NCI-H345 (cell line): Measurements from ENCODE around the gene AGPAT3.

Experiments
- DNase-seq: peaks from one replicate; lab custom pipeline; 2025; lab: John Stamatoyannopoulos, UW

AGPAT3 gene

GRCh38 chr21:43864313-43864961 is 586 bp upstream of the AGPAT3 start:
- peak; percentile 66 for DNase-seq

- DNase-seq: peak; percentile 8
These were observed 677 bp downstream of the AGPAT3 start for GRCh38 chr21:43865540-43866259.

- no peak for DNase-seq
These were observed 1.2 kb downstream of the AGPAT3 start for GRCh38 chr21:43866260-43866629.

- DNase-seq: no peak
These were observed 1.8 kb downstream of the AGPAT3 start for GRCh38 chr21:43866659-43867331.

DNA sequence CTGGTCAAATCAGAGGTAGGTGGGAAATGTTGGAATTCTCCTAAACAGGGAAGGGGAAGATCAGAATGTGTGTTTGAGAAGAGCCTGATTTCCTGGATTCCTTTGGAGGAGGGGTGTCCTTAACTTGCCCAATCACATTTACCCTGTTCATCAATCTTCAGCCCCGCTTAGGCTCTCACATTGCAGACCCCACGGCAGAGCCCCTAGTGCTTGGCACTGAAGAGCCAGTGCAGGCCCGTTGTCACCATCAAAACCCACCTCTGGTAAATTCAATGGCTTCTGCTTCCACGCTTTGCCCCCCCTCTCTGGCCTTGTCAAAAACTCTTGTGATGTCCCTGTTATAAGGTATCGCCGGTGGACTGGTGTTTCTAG is 2.3 kb downstream of the AGPAT3 start:
- DNase-seq: no peak

DNA sequence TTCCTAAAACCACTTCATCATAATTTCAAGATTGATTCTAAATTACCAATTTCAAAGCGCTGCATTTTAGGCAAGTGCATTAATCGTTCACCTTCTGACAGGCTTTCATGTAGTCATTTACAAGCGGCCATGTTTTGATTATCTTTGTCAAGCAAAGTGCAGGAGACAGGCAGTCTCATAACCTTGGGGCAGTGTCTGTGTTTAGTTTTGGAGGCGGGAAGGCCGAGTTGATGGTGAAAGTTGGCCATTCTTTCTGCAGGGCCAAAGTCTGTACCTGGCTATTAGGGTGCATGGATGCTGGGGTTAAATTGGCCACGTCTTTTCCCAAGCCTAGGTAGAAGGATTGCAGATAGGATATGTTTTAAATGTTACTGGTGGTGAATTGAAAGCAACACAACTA is 2.9 kb downstream of the AGPAT3 start:
- DNase-seq: no peak

DNA sequence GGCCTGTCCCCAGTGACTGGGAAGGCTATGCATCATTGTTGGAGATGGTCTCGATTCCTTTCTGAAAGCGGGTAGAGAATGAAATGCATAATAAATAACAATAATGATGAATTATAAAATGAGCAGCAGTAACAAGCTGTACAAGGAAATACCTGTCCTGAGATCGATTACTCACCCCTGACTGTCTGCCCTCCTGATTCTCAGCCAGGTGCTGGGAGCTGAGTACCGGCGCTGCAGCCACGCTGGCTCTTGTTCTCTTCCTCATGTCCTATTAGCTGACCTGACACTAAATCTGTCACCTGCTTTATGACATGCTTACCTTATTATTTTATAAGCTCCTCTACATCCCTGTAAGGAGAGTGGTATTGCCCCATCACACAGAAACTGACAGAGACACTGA is 3.4 kb downstream of the AGPAT3 start:
- no peak for DNase-seq

GRCh38 chr21:43869486-43870325 is 4.7 kb downstream of the AGPAT3 start:
- DNase-seq: no peak

DNA sequence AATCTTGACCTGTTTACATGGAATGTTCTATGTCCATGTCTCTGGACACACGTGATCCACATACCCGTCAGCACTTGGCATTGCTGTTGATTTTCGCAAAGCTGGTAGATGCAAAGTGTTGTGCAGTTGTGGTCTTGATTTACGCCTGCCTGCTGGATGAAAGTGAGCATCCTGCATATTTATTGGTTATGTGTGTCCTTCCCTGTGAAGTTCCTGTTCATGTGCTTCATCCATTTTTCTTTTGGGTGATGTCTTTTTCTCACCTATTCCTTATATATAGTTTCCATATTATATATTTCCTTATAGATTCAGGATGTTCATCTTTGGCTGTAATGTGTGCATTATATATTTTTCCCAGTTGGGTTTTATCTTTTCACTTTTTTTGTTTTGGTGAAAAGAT is 6.5 kb downstream of the AGPAT3 start:
- no peak for DNase-seq

DNA sequence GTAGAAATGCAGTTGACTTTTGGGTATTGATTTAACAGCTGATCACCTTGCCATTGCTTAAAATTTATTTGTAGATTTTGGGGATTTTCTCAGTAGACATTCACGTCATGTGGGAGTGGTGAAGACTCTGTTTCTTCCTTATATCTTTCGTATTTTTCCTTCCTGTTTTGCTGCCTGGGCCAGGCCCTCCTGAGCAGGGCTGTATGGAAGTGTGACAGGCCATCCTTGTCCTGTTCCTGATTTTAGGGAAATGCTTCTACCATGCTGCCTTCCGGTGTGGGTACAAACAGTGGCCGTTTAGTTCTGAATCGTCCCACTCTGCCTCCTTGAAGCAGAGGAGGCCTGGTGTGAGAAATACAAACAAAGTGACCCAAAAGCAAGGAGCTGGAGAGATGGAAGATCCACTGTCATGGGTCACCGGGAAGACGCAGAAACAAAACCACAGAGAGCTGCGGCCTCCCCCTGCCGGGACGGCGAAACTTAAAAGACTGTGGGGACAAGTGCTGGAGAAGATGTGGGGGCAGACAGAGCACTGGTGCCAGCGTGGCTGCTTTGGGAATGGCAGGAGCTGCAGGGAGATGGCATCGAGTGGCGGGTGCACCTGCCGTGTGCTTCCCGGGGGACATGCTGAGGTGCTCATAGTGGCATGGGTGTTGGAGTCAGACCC is 7.6 kb downstream of the AGPAT3 start:
- DNase-seq: no peak

DNA sequence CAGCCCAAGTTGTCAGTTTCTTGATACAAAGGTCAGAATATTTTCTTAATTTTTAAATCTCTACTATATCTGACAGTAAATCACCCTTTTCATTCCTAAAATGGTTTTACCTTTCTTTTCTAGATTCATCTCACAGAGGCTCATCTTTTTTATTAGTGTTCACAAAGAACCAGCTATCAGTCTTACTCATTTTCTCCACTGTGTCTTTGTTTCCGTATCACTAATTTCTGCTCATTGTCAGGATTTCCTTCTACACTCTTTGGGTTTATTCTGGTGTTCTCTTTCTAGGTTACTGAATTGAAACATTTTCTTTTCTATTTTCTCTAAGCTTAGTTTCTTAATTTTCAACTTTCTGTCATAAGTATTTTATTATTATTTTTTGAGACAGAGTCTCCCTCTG is 8.7 kb downstream of the AGPAT3 start:
- DNase-seq: no peak

- no peak for DNase-seq
These were observed 9.2 kb downstream of the AGPAT3 start for GRCh38 chr21:43874085-43874805.

GRCh38 chr21:43876605-43877004 is 11.6 kb downstream of the AGPAT3 start:
- DNase-seq: no peak

- no peak for DNase-seq
These were observed 13.0 kb downstream of the AGPAT3 start for GRCh38 chr21:43877936-43878575.

GRCh38 chr21:43879348-43880110 is 14.5 kb downstream of the AGPAT3 start:
- no peak for DNase-seq

GRCh38 chr21:43880111-43880985 is 15.3 kb downstream of the AGPAT3 start:
- DNase-seq: no peak

GRCh38 chr21:43881283-43881682 is 16.3 kb downstream of the AGPAT3 start:
- DNase-seq: no peak

GRCh38 chr21:43881935-43882334 is 16.9 kb downstream of the AGPAT3 start:
- no peak for DNase-seq

DNA sequence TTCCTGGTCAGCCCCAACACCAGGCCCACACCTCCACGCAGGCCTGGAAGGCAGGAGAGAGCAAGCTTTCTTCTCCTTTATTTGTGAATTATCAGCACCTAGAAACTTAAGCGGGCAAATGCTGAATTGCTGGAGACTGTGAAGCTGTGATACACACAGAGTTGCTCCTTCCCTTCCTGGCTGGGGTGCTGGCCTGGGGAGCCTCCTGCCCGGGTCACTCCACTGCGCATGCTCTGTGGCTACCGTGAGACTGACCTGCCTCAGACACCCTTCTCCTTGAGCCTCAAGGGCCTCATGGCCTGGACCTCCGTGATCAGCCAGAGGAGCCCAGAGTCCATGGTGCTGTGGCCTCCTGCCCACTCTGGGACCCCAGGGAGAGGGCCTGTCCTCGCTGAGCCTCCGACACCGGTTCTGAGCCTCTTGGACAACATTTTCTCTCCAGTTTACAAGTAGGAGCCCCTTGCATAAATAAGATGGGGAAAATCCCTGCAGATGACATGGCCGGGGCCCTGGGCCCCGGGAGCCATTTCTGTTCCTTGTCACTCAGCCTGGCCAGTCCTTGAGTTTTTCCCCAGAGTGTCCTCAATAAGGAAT is 18.0 kb downstream of the AGPAT3 start:
- no peak for DNase-seq
